ENCODE data around the gene PARN. TPM values are rescaled to one million over a fixed set of nuclear protein-coding genes. Genes with fewer than 3 reads are reported as not detected.

The PARN gene
- total and polyA plus RNA-seq, 2 of the 8 experiments (the other 6 are each of a cell fraction or from before 2014, with no cell fraction given), result 24.5 to 44.6 TPM

- no peak for TF ChIP-seq CHD7 (IDR thresholded peaks at IDR 0.05; ENCODE audit: insufficient replicate concordance, low read length)
- no peak for TF ChIP-seq CHD1 (IDR thresholded peaks at IDR 0.05; ENCODE audit: low read depth, low read length)
- TF ChIP-seq SRF (IDR thresholded peaks at IDR 0.05; ENCODE audit: low read depth, low read length), result no peak
- TF ChIP-seq CTBP2 (IDR thresholded peaks at IDR 0.05; ENCODE audit: borderline replicate concordance, insufficient read depth, insufficient read length, low read length), result no peak
- no peak for TF ChIP-seq CBX8 (IDR thresholded peaks at IDR 0.05; ENCODE audit: borderline replicate concordance, low read depth, low read length)
- TF ChIP-seq RNF2 (IDR thresholded peaks at IDR 0.05; ENCODE audit: borderline replicate concordance, low read depth, low read length, missing control alignments, poor library complexity, severe bottlenecking), result no peak
- TF ChIP-seq TAF7 (optimal IDR thresholded peaks at IDR 0.05; ENCODE audit: borderline replicate concordance, low read depth, low read length), result no peak
- TF ChIP-seq SIX5 (IDR thresholded peaks at IDR 0.05; ENCODE audit: low read depth, low read length), result no peak
- TF ChIP-seq ZNF274 (IDR thresholded peaks at IDR 0.05; ENCODE audit: borderline replicate concordance, extremely low read depth, low read length), result no peak
- no peak for TF ChIP-seq SIRT6 (IDR thresholded peaks at IDR 0.05; ENCODE audit: low read length)
Measured at GRCh38 chr16:14676633-14677032, 46.6 kb upstream of the PARN start (continued).
